Liver (tissue), 9 donors: ENCODE results near the gene TNNI3. TPM values are rescaled to one million over a fixed set of nuclear protein-coding genes. Genes with fewer than 3 reads are reported as not detected.

Experiments
- DNase-seq: peaks from one replicate; pipeline ENCODE4 v3.0.0-alpha.2; 2017; ENCODE audit warnings: low spot score
- H3K27ac ChIP-seq, 2 donors: one replicate each; pipeline ENCODE4 v1.7.0; 2013; ENCODE audit warnings: inconsistent platforms in 2 of 2, low read length in 2 of 2, control low read depth in 1 of 2, low read depth in 1 of 2, mild to moderate bottlenecking in 1 of 2
- H3K27me3 ChIP-seq, 4 donors: one replicate each; pipeline versions ENCODE4 v1.6.1 to v1.7.0; 2013; ENCODE audit warnings: low read length in 3 of 4, inconsistent platforms in 1 of 4, mild to moderate bottlenecking in 1 of 4, moderate library complexity in 1 of 4; ENCODE audit not compliant: control insufficient read depth in 4 of 4, insufficient read depth in 4 of 4
- H3K36me3 ChIP-seq, 4 donors: one replicate each; pipeline versions ENCODE4 v1.6.1 to v1.7.0; 2013; ENCODE audit warnings: low read length in 3 of 4, mild to moderate bottlenecking in 3 of 4, low read depth in 1 of 4, moderate library complexity in 1 of 4; ENCODE audit not compliant: control insufficient read depth in 4 of 4, insufficient read depth in 3 of 4
- H3K4me1 ChIP-seq, 4 donors: one replicate each; pipeline versions ENCODE4 v1.6.1 to v1.7.0; 2013; ENCODE audit warnings: low read length in 3 of 4, mild to moderate bottlenecking in 3 of 4, moderate library complexity in 1 of 4; ENCODE audit not compliant: control insufficient read depth in 4 of 4, insufficient read depth in 4 of 4
- H3K4me3 ChIP-seq, 3 donors: one replicate each; pipeline versions ENCODE4 v1.6.1 to v1.7.0; 2013; ENCODE audit warnings: low read length in 3 of 3, control low read depth in 1 of 3, low read depth in 1 of 3, mild to moderate bottlenecking in 1 of 3
- H3K9ac ChIP-seq, 2 donors: one replicate each; pipeline ENCODE4 v1.7.0; 2013; ENCODE audit warnings: low read length in 2 of 2, mild to moderate bottlenecking in 2 of 2, moderate library complexity in 2 of 2, control low read depth in 1 of 2, low read depth in 1 of 2
- H3K9me3 ChIP-seq, 4 donors: one replicate each; pipeline versions ENCODE4 v1.6.1 to v1.7.0; 2013; ENCODE audit warnings: low read length in 3 of 4; ENCODE audit not compliant: control insufficient read depth in 4 of 4
- ATF3 ChIP-seq: IDR thresholded peaks from 2 replicates; pipeline ENCODE4 v1.6.1; 2016; ENCODE audit warnings: antibody characterized with exemption
- EGR1 ChIP-seq, 2 donors: IDR thresholded peaks; 2 replicates each; pipeline ENCODE4 v1.6.1; 2016 to 2018; ENCODE audit warnings: antibody characterized with exemption in 2 of 2, low read depth in 2 of 2
- FOXA1 ChIP-seq: IDR thresholded peaks from 2 replicates; pipeline ENCODE4 v1.6.1; 2016; ENCODE audit warnings: antibody characterized with exemption
- FOXA2 ChIP-seq: IDR thresholded peaks from 2 replicates; pipeline ENCODE4 v1.6.1; 2016; ENCODE audit warnings: antibody characterized with exemption
- GABPA ChIP-seq, 2 donors: IDR thresholded peaks in 1 of 2; conservative IDR thresholded peaks in 1 of 2; 2 replicates each; pipeline ENCODE4 v1.6.1; 2016; ENCODE audit warnings: antibody characterized with exemption in 2 of 2, mild to moderate bottlenecking in 1 of 2, moderate library complexity in 1 of 2
- HNF4A ChIP-seq, 2 donors: conservative IDR thresholded peaks; 2 replicates each; pipeline ENCODE4 v1.6.1; 2016; ENCODE audit warnings: antibody characterized with exemption in 2 of 2, mild to moderate bottlenecking in 2 of 2
- HNF4G ChIP-seq: IDR thresholded peaks from 2 replicates; pipeline ENCODE4 v1.6.1; 2016; ENCODE audit warnings: antibody characterized with exemption
- JUND ChIP-seq, 2 donors: IDR thresholded peaks; 2 replicates each; pipeline ENCODE4 v1.6.1; 2016; ENCODE audit warnings: antibody characterized with exemption in 2 of 2
- NR2F2 ChIP-seq: IDR thresholded peaks from 2 replicates; pipeline ENCODE4 v1.6.1; 2016; ENCODE audit warnings: antibody characterized with exemption
- RAD21 ChIP-seq, 2 donors: IDR thresholded peaks; 2 replicates each; pipeline ENCODE4 v1.6.1; 2016; ENCODE audit warnings: antibody characterized with exemption in 2 of 2, mild to moderate bottlenecking in 2 of 2
- REST ChIP-seq: IDR thresholded peaks from 2 replicates; pipeline ENCODE4 v1.6.1; 2016; ENCODE audit warnings: antibody characterized with exemption, mild to moderate bottlenecking
- RXRA ChIP-seq, 2 donors: IDR thresholded peaks; 2 replicates each; pipeline ENCODE4 v1.6.1; 2017 to 2018; ENCODE audit warnings: antibody characterized with exemption in 2 of 2, mild to moderate bottlenecking in 1 of 2
- SP1 ChIP-seq: IDR thresholded peaks from 2 replicates; pipeline ENCODE4 v1.6.1; 2018; ENCODE audit warnings: antibody characterized with exemption, mild to moderate bottlenecking
- TAF1 ChIP-seq: conservative IDR thresholded peaks from 2 replicates; pipeline ENCODE4 v1.6.1; 2016; ENCODE audit warnings: antibody characterized with exemption, mild to moderate bottlenecking
- YY1 ChIP-seq: IDR thresholded peaks from 2 replicates; pipeline ENCODE4 v1.6.1; 2016; ENCODE audit warnings: antibody characterized with exemption, mild to moderate bottlenecking
- WGBS: extraction: QIAGEN DNeasy Blood & Tissue Kit; methylation state at CpG from one replicate; pipeline ENCODE4 v1.1.7; 2013; 5-methylcytosine and 5-hydroxymethylcytosine counted together
- polyA plus RNA-seq, 2 donors: library from polyadenylated mRNA; stranded (reverse) in 1 of 2; unstranded in 1 of 2; fragments of 200-250 nt in 1 of 2; fragments of >200 nt in 1 of 2; fragmentation: Nextera tagmentation in 1 of 2; extraction: Ambion mirVana in 1 of 2; gene quantifications; one replicate each; pipeline versions ENCODE4 v1.2.1 to v1.2.3, GENCODE V29; 2013 to 2015
- total RNA-seq, 2 donors: library from RNA; depleted of rRNA; stranded (reverse); fragments of >200 nt; gene quantifications; one replicate each; pipeline ENCODE4 v1.2.3, GENCODE V29; 2014
- TF ChIP-seq, protein P1 (sequence below): IDR thresholded peaks from 2 replicates; pipeline ENCODE4 v1.6.1; 2016; ENCODE audit warnings: antibody characterized with exemption
- TF ChIP-seq, protein P2 (sequence below): fragments of 150-350 bp; IDR thresholded peaks from 2 replicates; pipeline ENCODE4 v1.5.1; 2017; ENCODE audit warnings: improper control_type of control experiment, low read depth, low read length; ENCODE audit not compliant: missing input control
- TF ChIP-seq, protein P3 (sequence below): IDR thresholded peaks from 2 replicates; pipeline ENCODE4 v1.6.1; 2016; ENCODE audit warnings: antibody characterized with exemption
- donor health status: healthy.
- donor health status: healthy.
- donor health status: healthy.
- donor health status: healthy.
- donor health status: healthy.

The TNNI3 gene
- total and polyA plus RNA-seq, 4 donors, result not detected

- no peak overlapping the region for H3K9ac ChIP-seq
- TF ChIP-seq HNF4G, result no peak
- no peak for TF ChIP-seq JUND (IDR thresholded peaks at IDR 0.05)
- no peak for TF ChIP-seq FOXA2
- TF ChIP-seq, protein P1, sequence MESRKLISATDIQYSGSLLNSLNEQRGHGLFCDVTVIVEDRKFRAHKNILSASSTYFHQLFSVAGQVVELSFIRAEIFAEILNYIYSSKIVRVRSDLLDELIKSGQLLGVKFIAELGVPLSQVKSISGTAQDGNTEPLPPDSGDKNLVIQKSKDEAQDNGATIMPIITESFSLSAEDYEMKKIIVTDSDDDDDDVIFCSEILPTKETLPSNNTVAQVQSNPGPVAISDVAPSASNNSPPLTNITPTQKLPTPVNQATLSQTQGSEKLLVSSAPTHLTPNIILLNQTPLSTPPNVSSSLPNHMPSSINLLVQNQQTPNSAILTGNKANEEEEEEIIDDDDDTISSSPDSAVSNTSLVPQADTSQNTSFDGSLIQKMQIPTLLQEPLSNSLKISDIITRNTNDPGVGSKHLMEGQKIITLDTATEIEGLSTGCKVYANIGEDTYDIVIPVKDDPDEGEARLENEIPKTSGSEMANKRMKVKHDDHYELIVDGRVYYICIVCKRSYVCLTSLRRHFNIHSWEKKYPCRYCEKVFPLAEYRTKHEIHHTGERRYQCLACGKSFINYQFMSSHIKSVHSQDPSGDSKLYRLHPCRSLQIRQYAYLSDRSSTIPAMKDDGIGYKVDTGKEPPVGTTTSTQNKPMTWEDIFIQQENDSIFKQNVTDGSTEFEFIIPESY, result no peak
- no peak for TF ChIP-seq HNF4A (conservative IDR thresholded peaks at IDR 0.05)
- TF ChIP-seq TAF1, result no peak
- TF ChIP-seq RXRA (IDR thresholded peaks at IDR 0.05), result no peak
- TF ChIP-seq EGR1 (IDR thresholded peaks at IDR 0.05; ENCODE audit: low read depth in 2 of 2), result no peak
- TF ChIP-seq ATF3, result no peak
- no peak for TF ChIP-seq GABPA (IDR thresholded peaks at IDR 0.05 in 1 of 2, conservative IDR thresholded peaks at IDR 0.05 in 1 of 2)
- no peak for TF ChIP-seq YY1
- TF ChIP-seq REST, result no peak
- no peak for TF ChIP-seq RAD21 (IDR thresholded peaks at IDR 0.05)
- no peak for TF ChIP-seq SP1
- no peak for TF ChIP-seq NR2F2
- TF ChIP-seq, protein P2, sequence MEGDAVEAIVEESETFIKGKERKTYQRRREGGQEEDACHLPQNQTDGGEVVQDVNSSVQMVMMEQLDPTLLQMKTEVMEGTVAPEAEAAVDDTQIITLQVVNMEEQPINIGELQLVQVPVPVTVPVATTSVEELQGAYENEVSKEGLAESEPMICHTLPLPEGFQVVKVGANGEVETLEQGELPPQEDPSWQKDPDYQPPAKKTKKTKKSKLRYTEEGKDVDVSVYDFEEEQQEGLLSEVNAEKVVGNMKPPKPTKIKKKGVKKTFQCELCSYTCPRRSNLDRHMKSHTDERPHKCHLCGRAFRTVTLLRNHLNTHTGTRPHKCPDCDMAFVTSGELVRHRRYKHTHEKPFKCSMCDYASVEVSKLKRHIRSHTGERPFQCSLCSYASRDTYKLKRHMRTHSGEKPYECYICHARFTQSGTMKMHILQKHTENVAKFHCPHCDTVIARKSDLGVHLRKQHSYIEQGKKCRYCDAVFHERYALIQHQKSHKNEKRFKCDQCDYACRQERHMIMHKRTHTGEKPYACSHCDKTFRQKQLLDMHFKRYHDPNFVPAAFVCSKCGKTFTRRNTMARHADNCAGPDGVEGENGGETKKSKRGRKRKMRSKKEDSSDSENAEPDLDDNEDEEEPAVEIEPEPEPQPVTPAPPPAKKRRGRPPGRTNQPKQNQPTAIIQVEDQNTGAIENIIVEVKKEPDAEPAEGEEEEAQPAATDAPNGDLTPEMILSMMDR, result no peak
- TF ChIP-seq, protein P3, sequence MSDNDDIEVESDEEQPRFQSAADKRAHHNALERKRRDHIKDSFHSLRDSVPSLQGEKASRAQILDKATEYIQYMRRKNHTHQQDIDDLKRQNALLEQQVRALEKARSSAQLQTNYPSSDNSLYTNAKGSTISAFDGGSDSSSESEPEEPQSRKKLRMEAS, result no peak
- no peak for TF ChIP-seq FOXA1
- H3K27ac ChIP-seq, result no peak overlapping the region
- H3K9me3 ChIP-seq, result no peaks in the 10 kb centered on the region
- peaks cover 3 to 4% (median 3%) of the 10 kb centered on the region in 4 donors for H3K27me3 ChIP-seq
- H3K36me3 ChIP-seq, result no peaks in the 10 kb centered on the region
- DNase-seq, result no peak
- 78% methylated on average over 4 of the region's 4 CpGs for WGBS
- no peak overlapping the region for H3K4me3 ChIP-seq
- H3K4me1 ChIP-seq, result no peaks in the 10 kb centered on the region
Measured at GRCh38 chr19:55158423-55158822, 891 bp upstream of the TNNI3 start.
